ENCODE measurements around the gene GLIS1.
"Not testable (repeated sequence)": the region's sequence is repeated elsewhere in the genome, so short reads cannot be mapped to it uniquely, and the experiment has no call there.

Gene GLIS1

DNA sequence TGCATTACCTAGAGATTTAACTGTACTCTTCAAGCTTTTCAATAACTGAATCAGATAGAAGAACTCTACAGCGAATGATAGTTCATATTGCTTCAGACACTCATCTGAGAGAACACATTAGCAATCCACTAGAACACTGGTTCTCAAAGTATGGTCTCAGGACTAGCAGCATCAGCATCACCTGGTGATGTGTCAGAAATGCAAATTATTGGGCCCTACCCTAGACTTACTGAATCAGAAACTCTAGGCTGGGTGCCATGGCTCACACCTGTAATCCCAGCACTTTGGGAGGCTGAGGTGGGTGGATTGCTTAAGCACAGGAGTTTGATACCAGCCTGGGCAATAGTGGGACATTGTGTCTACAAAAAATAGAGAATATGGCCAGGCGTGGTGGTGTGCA lies 24.9 kb upstream of the GLIS1 start:
- no peak for DNase-seq
- H3K36me3 ChIP-seq (replicated peaks), result no peaks in the 10 kb centered on the region
- in situ Hi-C loops (cut with HindIII; ENCODE audit: low pct_ligation_motif_present, low sequenced_read_pairs), result no loop called here
- H3K4me3 ChIP-seq (ENCODE audit: low read depth, low read length), result no peak overlapping the region
- H3K27ac ChIP-seq, result no peak overlapping the region
- no peaks in the 10 kb centered on the region for H3K27me3 ChIP-seq (replicated peaks)
- TF ChIP-seq CTCF (IDR thresholded peaks at IDR 0.05; ENCODE audit: low read depth, low read length, missing control alignments), result no peak

- in situ Hi-C loops (cut with HindIII; ENCODE audit: low pct_ligation_motif_present, low sequenced_read_pairs), result no loop called here
- peak; percentile 24 for TF ChIP-seq CTCF (IDR thresholded peaks at IDR 0.05; ENCODE audit: low read depth, low read length, missing control alignments)
- Histone ChIP-seq H3K4me3 (ENCODE audit: low read depth, low read length) (no peak overlapping the region), H3K27me3 (replicated peaks) (no peaks in the 10 kb centered on the region), H3K27ac (no peak overlapping the region), H3K36me3 (replicated peaks) (no peaks in the 10 kb centered on the region)
- DNase-seq, result no peak
Measured at GRCh38 chr1:53763461-53763860, 24.5 kb upstream of the GLIS1 start.

GRCh38 chr1:53760497-53760896 lies 21.5 kb upstream of the GLIS1 start:
- H3K27ac ChIP-seq; H3K4me3 ChIP-seq (ENCODE audit: low read depth, low read length); H3K36me3 ChIP-seq (replicated peaks); H3K27me3 ChIP-seq (replicated peaks); in situ Hi-C loops (cut with HindIII; ENCODE audit: low pct_ligation_motif_present, low sequenced_read_pairs); DNase-seq: not testable (repeated sequence)

DNA sequence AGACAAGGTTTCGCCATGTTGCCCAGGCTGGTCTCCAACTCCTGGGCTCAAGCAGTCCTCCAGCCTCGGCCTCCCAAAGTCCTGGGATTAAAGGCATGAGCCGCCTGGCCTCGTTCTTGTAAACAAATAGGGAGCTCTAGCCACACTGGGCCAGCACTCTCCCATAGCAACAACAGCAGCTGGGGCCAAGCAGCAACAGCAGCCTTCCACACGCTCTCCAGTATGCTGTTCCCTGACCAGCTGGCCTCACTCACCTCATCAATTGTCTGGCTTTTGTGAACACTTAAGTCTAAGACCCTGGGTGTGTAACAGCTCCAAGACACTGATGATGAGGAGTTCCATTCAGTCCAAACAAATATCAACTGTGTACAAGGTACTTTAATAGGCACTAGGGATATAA lies 16.9 kb upstream of the GLIS1 start:
- Histone ChIP-seq H3K27ac (no peak overlapping the region), H3K27me3 (replicated peaks) (no peaks in the 10 kb centered on the region), H3K36me3 (replicated peaks) (no peaks in the 10 kb centered on the region), H3K4me3 (ENCODE audit: low read depth, low read length) (no peak overlapping the region)
- TF ChIP-seq CTCF (IDR thresholded peaks at IDR 0.05; ENCODE audit: low read depth, low read length, missing control alignments), result no peak
- in situ Hi-C loops (cut with HindIII; ENCODE audit: low pct_ligation_motif_present, low sequenced_read_pairs), result no loop called here
- DNase-seq, result no peak

DNA sequence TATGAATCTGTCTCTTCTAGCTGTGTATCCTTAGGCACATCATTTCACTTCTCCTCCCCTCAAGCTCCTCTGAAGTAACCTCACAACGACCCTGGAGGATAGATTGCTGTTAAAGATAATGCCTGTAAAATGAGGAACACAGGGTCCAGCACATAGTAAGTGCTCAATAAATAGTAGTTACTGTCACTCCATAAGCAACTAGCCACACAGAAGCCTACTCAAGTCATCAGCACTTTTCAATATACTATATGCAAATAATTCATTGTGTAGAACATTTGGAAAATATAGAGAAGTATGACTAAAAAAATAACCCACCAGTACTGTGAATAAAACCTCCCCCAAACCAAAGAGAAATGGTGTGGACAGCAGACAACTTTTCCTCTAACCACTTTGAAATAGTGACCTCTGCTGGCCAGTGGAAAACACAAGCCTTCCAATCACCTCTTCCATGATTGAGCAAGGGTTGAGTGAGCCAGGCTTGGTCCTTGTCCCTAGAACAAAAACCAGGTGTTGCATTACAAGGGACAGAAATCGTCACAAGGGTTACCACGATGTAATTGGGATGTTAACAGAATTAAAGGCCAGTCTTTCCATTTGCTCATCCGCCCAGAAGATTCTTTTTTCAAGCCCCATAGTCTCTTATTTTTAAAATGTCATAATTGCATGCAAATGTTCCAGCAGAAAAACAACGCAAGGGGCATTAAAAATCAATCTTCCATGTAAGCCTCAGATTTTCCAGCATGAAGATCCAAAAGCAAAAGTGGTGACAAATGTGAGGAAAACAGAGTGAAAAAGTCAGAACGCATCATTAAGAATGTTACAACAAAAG lies 15.7 kb upstream of the GLIS1 start:
- no peak overlapping the region for H3K4me3 ChIP-seq (ENCODE audit: low read depth, low read length)
- no peak overlapping the region for H3K27ac ChIP-seq
- H3K36me3 ChIP-seq (replicated peaks), result no peaks in the 10 kb centered on the region
- H3K27me3 ChIP-seq (replicated peaks), result no peaks in the 10 kb centered on the region
- in situ Hi-C loops (cut with HindIII; ENCODE audit: low pct_ligation_motif_present, low sequenced_read_pairs), result no loop called here
- peak; percentile 85 for TF ChIP-seq CTCF (IDR thresholded peaks at IDR 0.05; ENCODE audit: low read depth, low read length, missing control alignments)
- peak; percentile 57 for DNase-seq

- no peak for DNase-seq
- Histone ChIP-seq H3K4me3 (ENCODE audit: low read depth, low read length) (no peak overlapping the region), H3K27me3 (replicated peaks) (no peaks in the 10 kb centered on the region), H3K27ac (no peak overlapping the region), H3K36me3 (replicated peaks) (no peaks in the 10 kb centered on the region)
- in situ Hi-C loops (cut with HindIII; ENCODE audit: low pct_ligation_motif_present, low sequenced_read_pairs), result no loop called here
- TF ChIP-seq CTCF (IDR thresholded peaks at IDR 0.05; ENCODE audit: low read depth, low read length, missing control alignments), result no peak
Measured at GRCh38 chr1:53752281-53752680, 13.3 kb upstream of the GLIS1 start.
